CD4-positive, alpha-beta T cell (primary cell): ENCODE measurements around the gene KSR2. TPM values are rescaled to one million over a fixed set of nuclear protein-coding genes. Genes with fewer than 3 reads are reported as not detected.

Source experiments
- ATAC-seq: fragments of 200-7000 bp; cut with Tn5 transposase; one replicate; pipeline ENCODE4 v1.10.0; 2022; ENCODE audit warnings: mild to moderate bottlenecking; ENCODE audit not compliant: poor library complexity
- CTCF ChIA-PET: fragments of 350-600 bp; sonication (Branson Sonifier 250); formaldehyde crosslinking; loops from one replicate; lab custom pipeline; 2021; ENCODE audit warnings: antibody characterized with exemption, inconsistent platforms; lab: Charles Lee
- POLR2A ChIA-PET: fragments of 350-600 bp; sonication (Branson Sonifier 250); formaldehyde crosslinking; loops from one replicate; lab custom pipeline; 2021; ENCODE audit warnings: antibody characterized with exemption, inconsistent platforms; lab: Charles Lee
- DNase-seq, 14 experiments: peaks; one replicate each; pipeline ENCODE4 v3.0.0-alpha.2; 2013 to 2020; ENCODE audit warnings: mixed read lengths in 2 of 14
- H3K27ac ChIP-seq, 2 donors: one replicate each; pipeline versions ENCODE4 v1.5.1 to v1.7.0; 2013; ENCODE audit warnings: low read length in 2 of 2, low read depth in 1 of 2, mild to moderate bottlenecking in 1 of 2
- H3K27me3 ChIP-seq, 2 experiments: 1 replicate in 1 of 2; 2 replicates in 1 of 2; pipeline versions ENCODE4 v1.6.1 to v1.7.0; 2013; ENCODE audit warnings: low read length in 2 of 2, control low read depth in 1 of 2, mild to moderate bottlenecking in 1 of 2, moderate library complexity in 1 of 2; ENCODE audit not compliant: insufficient read depth in 2 of 2, control insufficient read depth in 1 of 2
- H3K36me3 ChIP-seq: one replicate; pipeline ENCODE4 v1.6.1; 2013; ENCODE audit warnings: low read length, control low read depth; ENCODE audit not compliant: insufficient read depth
- H3K4me1 ChIP-seq: one replicate; pipeline ENCODE4 v1.6.1; 2013; ENCODE audit warnings: low read length, control low read depth; ENCODE audit not compliant: insufficient read depth
- H3K4me3 ChIP-seq: one replicate; pipeline ENCODE4 v1.5.1; 2013; ENCODE audit warnings: mild to moderate bottlenecking, low read length, moderate library complexity
- H3K9me3 ChIP-seq, 2 experiments: 1 replicate in 1 of 2; 2 replicates in 1 of 2; pipeline versions ENCODE4 v1.6.1 to v1.7.0; 2013; ENCODE audit warnings: low read length in 2 of 2, mild to moderate bottlenecking in 2 of 2, control low read depth in 1 of 2, moderate library complexity in 1 of 2; ENCODE audit not compliant: control insufficient read depth in 1 of 2, insufficient read depth in 1 of 2
- H3K27ac Mint-ChIP-seq: one replicate; pipeline ENCODE4 v1.8.0; 2020; ENCODE audit warnings: mixed read lengths
- H3K27me3 Mint-ChIP-seq: one replicate; pipeline ENCODE4 v1.8.0; 2021; ENCODE audit warnings: mixed read lengths
- H3K36me3 Mint-ChIP-seq: one replicate; pipeline ENCODE4 v1.8.0; 2021; ENCODE audit warnings: low read depth, mixed read lengths
- H3K4me1 Mint-ChIP-seq: one replicate; pipeline ENCODE4 v1.8.0; 2021; ENCODE audit warnings: low read depth, mixed read lengths
- H3K4me3 Mint-ChIP-seq: one replicate; pipeline ENCODE4 v1.8.0; 2020; ENCODE audit warnings: mild to moderate bottlenecking, mixed read lengths
- H3K9me3 Mint-ChIP-seq: one replicate; pipeline ENCODE4 v1.8.0; 2020; ENCODE audit warnings: mixed read lengths
- intact Hi-C, 2 experiments: fragments of 100-400 bp; cut with DNase I in 1 of 2; cut with micrococcal nuclease in 1 of 2; formaldehyde crosslinking; loops; one replicate each; pipeline versions ENCODE4 v1.15.1 to v1.9.0; 2023 to 2025; cut with DNase I, micrococcal nuclease
- total RNA-seq, 174 experiments: library from RNA in 2 of 174; stranded (reverse) in 2 of 174; gene quantifications; one replicate each; pipeline ENCODE4 v1.2.3 and lab custom pipeline; 2021 to 2026
- TF ChIP-seq, protein P1 (sequence below): fragments of 200-600 bp; IDR thresholded peaks from one replicate; pipeline ENCODE4 v1.8.0; 2022; ENCODE audit warnings: antibody characterized with exemption, mild to moderate bottlenecking

Gene KSR2
- total RNA-seq, 2 experiments from 2014 or later = 0.05 to 0.17 TPM

DNA sequence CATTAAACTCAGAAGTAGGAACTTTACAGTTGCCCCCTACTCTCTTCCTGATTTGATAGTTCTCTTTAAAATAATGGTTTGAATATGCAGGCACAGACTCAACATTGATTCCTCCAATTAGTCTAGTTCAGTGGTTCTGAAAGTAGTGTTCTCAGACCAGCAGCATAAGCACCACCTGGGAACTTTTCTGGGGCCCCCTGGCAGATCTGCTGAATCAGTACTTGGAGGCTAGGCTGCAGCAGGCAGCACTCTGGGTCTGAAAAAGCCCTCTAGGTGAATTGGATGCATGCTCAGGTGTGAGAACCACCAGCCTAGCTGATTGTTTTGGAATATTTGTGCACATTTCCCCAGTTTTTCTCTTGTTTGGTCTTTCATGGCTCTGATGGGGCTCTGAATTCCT is 408.8 kb downstream of the KSR2 start:
- H3K27ac Mint-ChIP-seq = no peak overlapping the region
- Histone ChIP-seq H3K27ac (no peak overlapping the region), H3K4me1 (no peaks in the 10 kb centered on the region), H3K27me3 (no peaks in the 10 kb centered on the region), H3K4me3 (no peak overlapping the region), H3K9me3 (peaks cover 0 to 7% of the 10 kb centered on the region in 2 experiments), H3K36me3 (no peaks in the 10 kb centered on the region)
- ATAC-seq (no peak), DNase-seq (no peak)
- TF ChIP-seq, protein P1, sequence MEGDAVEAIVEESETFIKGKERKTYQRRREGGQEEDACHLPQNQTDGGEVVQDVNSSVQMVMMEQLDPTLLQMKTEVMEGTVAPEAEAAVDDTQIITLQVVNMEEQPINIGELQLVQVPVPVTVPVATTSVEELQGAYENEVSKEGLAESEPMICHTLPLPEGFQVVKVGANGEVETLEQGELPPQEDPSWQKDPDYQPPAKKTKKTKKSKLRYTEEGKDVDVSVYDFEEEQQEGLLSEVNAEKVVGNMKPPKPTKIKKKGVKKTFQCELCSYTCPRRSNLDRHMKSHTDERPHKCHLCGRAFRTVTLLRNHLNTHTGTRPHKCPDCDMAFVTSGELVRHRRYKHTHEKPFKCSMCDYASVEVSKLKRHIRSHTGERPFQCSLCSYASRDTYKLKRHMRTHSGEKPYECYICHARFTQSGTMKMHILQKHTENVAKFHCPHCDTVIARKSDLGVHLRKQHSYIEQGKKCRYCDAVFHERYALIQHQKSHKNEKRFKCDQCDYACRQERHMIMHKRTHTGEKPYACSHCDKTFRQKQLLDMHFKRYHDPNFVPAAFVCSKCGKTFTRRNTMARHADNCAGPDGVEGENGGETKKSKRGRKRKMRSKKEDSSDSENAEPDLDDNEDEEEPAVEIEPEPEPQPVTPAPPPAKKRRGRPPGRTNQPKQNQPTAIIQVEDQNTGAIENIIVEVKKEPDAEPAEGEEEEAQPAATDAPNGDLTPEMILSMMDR = no peak
- no peaks in the 10 kb centered on the region for H3K27me3 Mint-ChIP-seq
- H3K4me3 Mint-ChIP-seq = no peak overlapping the region
- H3K4me1 Mint-ChIP-seq = no peaks in the 10 kb centered on the region
- ChIA-PET CTCF (no interaction called here), POLR2A (no interaction called here)
- no peaks in the 10 kb centered on the region for H3K36me3 Mint-ChIP-seq
- peaks cover 1% of the 10 kb centered on the region for H3K9me3 Mint-ChIP-seq
- intact Hi-C loops = no loop called here

DNA sequence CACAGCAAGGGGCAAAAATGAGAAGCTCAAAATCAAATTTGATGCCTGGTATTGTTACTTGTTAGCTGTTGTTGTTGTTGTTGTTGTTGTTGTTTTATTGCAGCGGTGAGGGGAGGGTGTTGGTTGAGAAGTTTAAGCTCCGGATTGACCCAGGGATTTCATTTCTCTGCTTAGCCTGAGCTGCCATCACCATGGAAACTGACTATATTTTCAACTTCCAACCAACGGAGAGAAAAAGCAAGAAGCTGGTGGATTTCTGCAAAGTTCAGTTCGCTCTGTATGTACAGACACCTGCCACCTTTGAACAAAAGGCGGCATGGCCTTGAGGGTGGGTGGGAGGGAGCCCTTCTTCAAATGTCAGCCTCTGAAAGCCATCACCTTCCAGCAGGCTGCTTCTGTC is 412.9 kb downstream of the KSR2 start:
- POLR2A ChIA-PET = no interaction called here
- Mint-ChIP-seq H3K36me3 (no peaks in the 10 kb centered on the region), H3K9me3 (peaks cover 6% of the 10 kb centered on the region), H3K4me1 (no peaks in the 10 kb centered on the region), H3K27ac (no peak overlapping the region), H3K4me3 (no peak overlapping the region), H3K27me3 (no peaks in the 10 kb centered on the region)
- Histone ChIP-seq H3K9me3 (peaks cover 0 to 14% of the 10 kb centered on the region in 2 experiments), H3K4me3 (no peak overlapping the region), H3K4me1 (no peaks in the 10 kb centered on the region), H3K27ac (no peak overlapping the region), H3K27me3 (no peaks in the 10 kb centered on the region), H3K36me3 (no peaks in the 10 kb centered on the region)
- CTCF ChIA-PET = interaction anchor here (0.9 kb wide), 1 partner anchor 9 kb away, joined by 3 read pairs; no protein-coding TSS in a partner anchor
- intact Hi-C loops = no loop called here
- ATAC-seq (no peak), DNase-seq (no peak)
- TF ChIP-seq, protein P1 = no peak

DNA sequence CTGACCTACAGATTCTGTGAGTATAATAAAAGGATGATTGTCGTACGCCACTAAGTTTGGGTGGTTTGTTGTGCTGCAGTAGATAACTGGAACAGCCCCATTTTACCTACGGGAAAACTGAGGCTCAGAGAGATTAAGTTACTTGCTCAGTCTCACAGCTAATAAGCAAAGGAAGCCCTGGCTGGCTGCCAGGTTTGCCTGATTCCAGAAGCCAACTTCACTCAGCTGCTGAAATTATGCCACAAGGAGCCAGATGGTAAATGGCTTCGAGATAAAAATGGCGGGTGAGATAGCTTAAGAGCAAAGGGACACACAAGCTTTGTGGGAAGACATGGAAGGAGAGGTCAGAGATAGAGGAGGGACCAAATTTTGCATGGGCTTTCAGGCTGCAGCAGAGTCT is 415.8 kb downstream of the KSR2 start:
- no peak overlapping the region for H3K27ac ChIP-seq
- CTCF ChIA-PET = no interaction called here
- TF ChIP-seq, protein P1 = no peak
- no peaks in the 10 kb centered on the region for H3K27me3 Mint-ChIP-seq
- no peak for DNase-seq
- no peak for ATAC-seq
- H3K36me3 ChIP-seq = no peaks in the 10 kb centered on the region
- no peak overlapping the region for H3K4me3 Mint-ChIP-seq
- H3K9me3 Mint-ChIP-seq = peaks cover 6% of the 10 kb centered on the region
- H3K27me3 ChIP-seq = no peaks in the 10 kb centered on the region
- H3K4me1 ChIP-seq = no peaks in the 10 kb centered on the region
- POLR2A ChIA-PET = no interaction called here
- peaks cover 0 to 14% of the 10 kb centered on the region in 2 experiments for H3K9me3 ChIP-seq
- H3K4me1 Mint-ChIP-seq = no peaks in the 10 kb centered on the region
- intact Hi-C loops = no loop called here
- no peaks in the 10 kb centered on the region for H3K36me3 Mint-ChIP-seq
- no peak overlapping the region for H3K27ac Mint-ChIP-seq
- H3K4me3 ChIP-seq = no peak overlapping the region
